ENCODE measurements around the gene HERC2. TPM values are rescaled to one million over a fixed set of nuclear protein-coding genes. Genes with fewer than 3 reads are reported as not detected.
A peak's percentile ranks its signal among the peaks of the same experiment; 100 is the strongest.

Gene HERC2
- total and polyA plus RNA-seq, 2 of the 8 experiments (the other 6 are each of a cell fraction or from before 2014, with no cell fraction given): 83.0 to 88.7 TPM

DNA sequence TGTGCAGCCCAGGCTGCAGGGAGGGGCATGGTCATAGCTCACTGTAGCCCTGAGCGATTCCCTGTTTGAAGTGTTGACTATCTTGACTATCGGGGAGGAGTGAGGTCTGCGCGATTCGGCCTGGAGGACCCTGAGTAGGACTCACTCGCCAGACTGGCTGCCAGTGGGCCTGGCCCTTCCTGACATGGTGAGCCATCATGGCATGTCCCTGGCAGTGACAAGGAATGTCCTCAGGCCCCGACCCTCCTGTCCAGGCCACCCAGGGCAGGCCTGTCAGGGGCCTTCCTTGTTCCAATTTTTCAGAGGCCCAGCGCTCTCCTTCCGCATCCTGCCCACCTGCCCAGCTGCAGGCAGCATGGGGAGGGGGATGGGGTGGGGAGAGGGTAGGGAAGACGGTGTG lies 217.7 kb downstream of the HERC2 start:
- H4K91ac ChIP-seq (replicated peaks; ENCODE audit: insufficient read length, low read length): no peak overlapping the region
- peaks cover 0 to 7% (median 3%) of the 10 kb centered on the region in 4 experiments; a peak in 4 of 7 replicates for H3K4me1 ChIP-seq (replicated peaks in 1 of 4; ENCODE audit: control insufficient read depth in 3 of 4, insufficient read depth in 4 of 4, low read length in 3 of 4)
- H4K20me1 ChIP-seq (replicated peaks in 1 of 2; ENCODE audit: control insufficient read depth in 1 of 2, insufficient read depth in 2 of 2, low read length in 2 of 2): peaks cover 0 to 24% of the 10 kb centered on the region in 2 experiments
- CTCF ChIA-PET (ENCODE audit: partially characterized antibody): interaction anchor here (1.0 to 2.1 kb wide), 3 partner anchors 11 to 23 kb away, joined by 3 to 15 read pairs (median 3); no protein-coding TSS in a partner anchor
- H2AFZ ChIP-seq (ENCODE audit: low read length): no peak overlapping the region
- H3K79me2 ChIP-seq (ENCODE audit: control insufficient read depth in 1 of 2, insufficient read depth in 2 of 2, low read length in 2 of 2): no peaks in the 10 kb centered on the region
- H2BK15ac ChIP-seq (ENCODE audit: low read length): no peak overlapping the region
- TF ChIP-seq GABPA (IDR thresholded peaks at IDR 0.05; ENCODE audit: borderline replicate concordance, insufficient read depth, low read length) (no peak), HDAC6 (IDR thresholded peaks at IDR 0.05; ENCODE audit: low read depth, low read length) (no peak)
- DNase-seq (ENCODE audit: low read depth in 1 of 2, low spot score in 2 of 2) (no peak), FAIRE-seq (no peak)
- peak overlapping the region; percentile 28; the same call in 1 of the 2 replicates for H3K18ac ChIP-seq (ENCODE audit: extremely low read depth, low read length)
- no peak overlapping the region for H3K27ac ChIP-seq (ENCODE audit: low read depth, low read length)
- no peak overlapping the region for H3K56ac ChIP-seq (replicated peaks; ENCODE audit: insufficient read length, low read depth, low read length)
- no peak overlapping the region for H2BK120ac ChIP-seq (replicated peaks; ENCODE audit: low read depth, low read length)
- H3K4me3 ChIP-seq (ENCODE audit: extremely low read depth in 1 of 4, insufficient read depth in 2 of 4, low read depth in 3 of 4, low read length in 4 of 4): no peak overlapping the region
- peak overlapping the region in 1 of 2 experiments; percentile 28; a peak in 2 of 4 replicates for H3K4me2 ChIP-seq (ENCODE audit: insufficient read depth in 1 of 2, low read depth in 2 of 2, low read length in 2 of 2)
- H2BK5ac ChIP-seq (ENCODE audit: low read depth, low read length): no peak overlapping the region
- peaks cover 0 to 6% (median 0%) of the 10 kb centered on the region in 4 experiments; a peak in 1 of 8 replicates for H3K36me3 ChIP-seq (ENCODE audit: control insufficient read depth in 2 of 4, insufficient read depth in 4 of 4, low read length in 3 of 4)
- POLR2A ChIA-PET (ENCODE audit: partially characterized antibody): interaction anchor here (0.7 to 1.5 kb wide), 2 partner anchors 9 to 85 kb away, joined by 3 to 4 read pairs; no protein-coding TSS in a partner anchor
- no peak overlapping the region for H4K5ac ChIP-seq (ENCODE audit: insufficient read length, low read depth, low read length)
- peaks cover 40% of the 10 kb centered on the region for H3K23me2 ChIP-seq (ENCODE audit: low read depth, low read length)
- no peak overlapping the region for H3K9ac ChIP-seq (replicated peaks in 1 of 4; ENCODE audit: extremely low read depth in 1 of 4, low read depth in 3 of 4, low read length in 3 of 4)
- no peak overlapping the region for H3K23ac ChIP-seq (ENCODE audit: insufficient read length)
- no peak overlapping the region for H2AK5ac ChIP-seq (ENCODE audit: low read depth, low read length)
- 76% methylated on average over 9 of the region's 10 CpGs; no CpG with 5 or more reads in 1 of the 2 experiments for whole genome bisulfite sequencing, 2 experiments (ENCODE audit: extremely low coverage in 1 of 2, insufficient coverage in 1 of 2, insufficient read length in 1 of 2, insufficient replicate concordance in 2 of 2, low coverage in 1 of 2, low lambda C conversion rate in 2 of 2, missing lambda C conversion rate in 1 of 2)
- no peak overlapping the region for H2BK20ac ChIP-seq (ENCODE audit: low read length)
- no peak overlapping the region for H3K4ac ChIP-seq (replicated peaks; ENCODE audit: insufficient read length, low read depth, low read length)
- no peak overlapping the region for H3K14ac ChIP-seq (ENCODE audit: insufficient read length)
- H3K9me3 ChIP-seq (ENCODE audit: insufficient read depth in 2 of 2, low read depth in 1 of 2, low read length in 1 of 2): no peaks in the 10 kb centered on the region; a peak in 1 of 4 replicates
- peaks cover 9 to 58% (median 46%) of the 10 kb centered on the region in 4 experiments for H3K27me3 ChIP-seq (replicated peaks in 1 of 4; ENCODE audit: control insufficient read depth in 3 of 4, extremely low read depth in 1 of 4, insufficient read depth in 3 of 4, low read length in 3 of 4)
- no peaks in the 10 kb centered on the region; the same call in none of the 2 replicates for H3K79me1 ChIP-seq (ENCODE audit: low read depth, low read length)
- no peak overlapping the region for H4K8ac ChIP-seq (ENCODE audit: extremely low read depth, insufficient read depth, low read length)
- no peak overlapping the region for H2BK12ac ChIP-seq (ENCODE audit: low read depth, low read length)
